ENCODE results near the gene SAMD1. TPM values are rescaled to one million over a fixed set of nuclear protein-coding genes. Genes with fewer than 3 reads are reported as not detected.

The SAMD1 gene
- total and polyA plus RNA-seq, 2 experiments from 2014 or later = 32.2 to 69.0 TPM

DNA sequence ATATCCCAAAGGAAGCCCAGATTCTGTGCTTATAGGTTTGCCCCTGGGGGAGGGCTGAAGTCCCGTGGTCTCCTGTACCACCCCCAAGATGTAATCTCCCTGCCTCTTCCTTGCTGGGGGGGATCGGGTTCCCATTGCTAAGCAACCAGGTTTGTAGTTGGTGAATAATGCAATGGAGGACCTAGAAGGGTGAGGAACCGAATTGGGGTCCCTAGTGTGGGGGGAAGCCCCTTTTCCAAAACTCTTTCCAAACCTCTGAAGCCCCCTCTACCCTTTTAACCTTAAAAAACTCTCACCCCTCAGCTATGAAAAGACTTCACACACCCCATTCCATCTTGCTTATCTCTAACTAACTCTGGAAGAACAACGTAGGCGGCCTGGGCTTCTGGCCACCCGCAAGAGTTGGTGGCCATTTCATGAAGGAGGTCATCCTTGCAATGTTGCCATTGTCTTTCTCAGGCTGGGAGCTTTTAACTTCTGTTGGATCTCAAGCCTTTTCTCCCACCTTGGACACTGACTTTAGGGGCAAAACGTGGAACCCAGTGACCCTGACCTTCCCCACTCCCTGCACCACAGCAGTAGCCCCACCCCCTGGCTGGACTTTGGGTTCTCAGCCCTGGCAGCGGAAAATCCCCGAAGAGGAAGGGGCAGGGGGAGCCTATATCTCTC lies 29.3 kb downstream of the SAMD1 start:
- H3K4me1 Mint-ChIP-seq = peaks cover 14% of the 10 kb centered on the region
- Histone ChIP-seq H3K27ac (ENCODE audit: low read depth) (no peak overlapping the region), H3K4me1 (ENCODE audit: insufficient read depth) (peaks cover 8% of the 10 kb centered on the region; the same call in 1 of the 2 replicates), H3K9me2 (ENCODE audit: insufficient read depth) (no peaks in the 10 kb centered on the region), H3K36me3 (ENCODE audit: insufficient read depth) (no peaks in the 10 kb centered on the region), H4K20me1 (replicated peaks; ENCODE audit: insufficient read depth) (no peaks in the 10 kb centered on the region; the same call in 1 of the 2 replicates), H3K4me3 (no peak overlapping the region), H3K79me2 (replicated peaks; ENCODE audit: insufficient read depth) (no peaks in the 10 kb centered on the region), H3K4me2 (no peak overlapping the region), H3K27me3 (ENCODE audit: insufficient read depth) (peaks cover 25% of the 10 kb centered on the region), H3F3A (replicated peaks; ENCODE audit: low read depth) (no peaks in the 10 kb centered on the region; the same call in 1 of the 2 replicates), H2AFZ (peak overlapping the region; percentile 66; the same call in 1 of the 2 replicates)
- no peak for DNase-seq (ENCODE audit: low spot score)
- no peak for TF ChIP-seq ZNF331 (CRISPR knock-in tag; IDR thresholded peaks at IDR 0.05; ENCODE audit: low read depth)
- TF ChIP-seq ZNF114 (CRISPR knock-in tag; IDR thresholded peaks at IDR 0.05) = no peak
- no peak for TF ChIP-seq STAT1 (IDR thresholded peaks at IDR 0.05; ENCODE audit: unreplicated experiment)
- TF ChIP-seq ZNF462 (CRISPR knock-in tag; IDR thresholded peaks at IDR 0.05) = no peak
- no peak for TF ChIP-seq CREB1 (CRISPR knock-in tag; IDR thresholded peaks at IDR 0.05; ENCODE audit: low read depth)
- no peak for TF ChIP-seq ETS1 (IDR thresholded peaks at IDR 0.05)
- TF ChIP-seq NANOG (IDR thresholded peaks at IDR 0.05; ENCODE audit: borderline replicate concordance) = no peak
- TF ChIP-seq, protein P1, sequence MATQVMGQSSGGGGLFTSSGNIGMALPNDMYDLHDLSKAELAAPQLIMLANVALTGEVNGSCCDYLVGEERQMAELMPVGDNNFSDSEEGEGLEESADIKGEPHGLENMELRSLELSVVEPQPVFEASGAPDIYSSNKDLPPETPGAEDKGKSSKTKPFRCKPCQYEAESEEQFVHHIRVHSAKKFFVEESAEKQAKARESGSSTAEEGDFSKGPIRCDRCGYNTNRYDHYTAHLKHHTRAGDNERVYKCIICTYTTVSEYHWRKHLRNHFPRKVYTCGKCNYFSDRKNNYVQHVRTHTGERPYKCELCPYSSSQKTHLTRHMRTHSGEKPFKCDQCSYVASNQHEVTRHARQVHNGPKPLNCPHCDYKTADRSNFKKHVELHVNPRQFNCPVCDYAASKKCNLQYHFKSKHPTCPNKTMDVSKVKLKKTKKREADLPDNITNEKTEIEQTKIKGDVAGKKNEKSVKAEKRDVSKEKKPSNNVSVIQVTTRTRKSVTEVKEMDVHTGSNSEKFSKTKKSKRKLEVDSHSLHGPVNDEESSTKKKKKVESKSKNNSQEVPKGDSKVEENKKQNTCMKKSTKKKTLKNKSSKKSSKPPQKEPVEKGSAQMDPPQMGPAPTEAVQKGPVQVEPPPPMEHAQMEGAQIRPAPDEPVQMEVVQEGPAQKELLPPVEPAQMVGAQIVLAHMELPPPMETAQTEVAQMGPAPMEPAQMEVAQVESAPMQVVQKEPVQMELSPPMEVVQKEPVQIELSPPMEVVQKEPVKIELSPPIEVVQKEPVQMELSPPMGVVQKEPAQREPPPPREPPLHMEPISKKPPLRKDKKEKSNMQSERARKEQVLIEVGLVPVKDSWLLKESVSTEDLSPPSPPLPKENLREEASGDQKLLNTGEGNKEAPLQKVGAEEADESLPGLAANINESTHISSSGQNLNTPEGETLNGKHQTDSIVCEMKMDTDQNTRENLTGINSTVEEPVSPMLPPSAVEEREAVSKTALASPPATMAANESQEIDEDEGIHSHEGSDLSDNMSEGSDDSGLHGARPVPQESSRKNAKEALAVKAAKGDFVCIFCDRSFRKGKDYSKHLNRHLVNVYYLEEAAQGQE (IDR thresholded peaks at IDR 0.05; ENCODE audit: unreplicated experiment) = no peak
- TF ChIP-seq EZH2phosphoT487 (IDR thresholded peaks at IDR 0.05; ENCODE audit: unreplicated experiment) = no peak
- TF ChIP-seq JUNB (IDR thresholded peaks at IDR 0.05; ENCODE audit: unreplicated experiment) = no peak
- TF ChIP-seq POLR2AphosphoS5 (IDR thresholded peaks at IDR 0.05; ENCODE audit: low read depth) = no peak
- no peak for TF ChIP-seq EZH2 (IDR thresholded peaks at IDR 0.05; ENCODE audit: low read depth, unreplicated experiment)
- TF ChIP-seq, protein P2, sequence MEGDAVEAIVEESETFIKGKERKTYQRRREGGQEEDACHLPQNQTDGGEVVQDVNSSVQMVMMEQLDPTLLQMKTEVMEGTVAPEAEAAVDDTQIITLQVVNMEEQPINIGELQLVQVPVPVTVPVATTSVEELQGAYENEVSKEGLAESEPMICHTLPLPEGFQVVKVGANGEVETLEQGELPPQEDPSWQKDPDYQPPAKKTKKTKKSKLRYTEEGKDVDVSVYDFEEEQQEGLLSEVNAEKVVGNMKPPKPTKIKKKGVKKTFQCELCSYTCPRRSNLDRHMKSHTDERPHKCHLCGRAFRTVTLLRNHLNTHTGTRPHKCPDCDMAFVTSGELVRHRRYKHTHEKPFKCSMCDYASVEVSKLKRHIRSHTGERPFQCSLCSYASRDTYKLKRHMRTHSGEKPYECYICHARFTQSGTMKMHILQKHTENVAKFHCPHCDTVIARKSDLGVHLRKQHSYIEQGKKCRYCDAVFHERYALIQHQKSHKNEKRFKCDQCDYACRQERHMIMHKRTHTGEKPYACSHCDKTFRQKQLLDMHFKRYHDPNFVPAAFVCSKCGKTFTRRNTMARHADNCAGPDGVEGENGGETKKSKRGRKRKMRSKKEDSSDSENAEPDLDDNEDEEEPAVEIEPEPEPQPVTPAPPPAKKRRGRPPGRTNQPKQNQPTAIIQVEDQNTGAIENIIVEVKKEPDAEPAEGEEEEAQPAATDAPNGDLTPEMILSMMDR (conservative IDR thresholded peaks at IDR 0.05; ENCODE audit: low read depth in 2 of 2) = no peak
- H3K27me3 Mint-ChIP-seq (ENCODE audit: insufficient read depth, low read depth, poor library complexity) = peaks cover 30% of the 10 kb centered on the region
- no peak overlapping the region for H3K27ac Mint-ChIP-seq
- no peaks in the 10 kb centered on the region for H3K9me3 Mint-ChIP-seq
- no peak for ATAC-seq
- H3K36me3 Mint-ChIP-seq (ENCODE audit: low read depth) = no peaks in the 10 kb centered on the region
- no peak overlapping the region for H3K4me3 Mint-ChIP-seq
